Endothelial cell of umbilical vein (primary cell): Measurements from ENCODE around the gene CCN2. TPM values are rescaled to one million over a fixed set of nuclear protein-coding genes. Genes with fewer than 3 reads are reported as not detected.

Experiments
- BruUV-seq: library from RNA; stranded (reverse); fragments of 400-500 nt; replicated peaks from 2 replicates; lab custom pipeline; 2021; lab: Mats Ljungman, UMichigan
- CTCF ChIA-PET: fragments of 300-600, 350-600 bp; sonication (Branson Sonifier 250); formaldehyde crosslinking; loops from one replicate; lab custom pipeline; 2021; ENCODE audit warnings: antibody characterized with exemption, inconsistent platforms; lab: Charles Lee
- POLR2A ChIA-PET: fragments of 300-600, 350-600 bp; sonication (Branson Sonifier 250); formaldehyde crosslinking; loops from one replicate; lab custom pipeline; 2021; ENCODE audit warnings: antibody characterized with exemption, inconsistent platforms; lab: Charles Lee
- DNase-seq: peaks from one replicate; pipeline ENCODE4 v3.0.0-alpha.2; 2011; ENCODE audit warnings: low read depth, low spot score
- FAIRE-seq: peaks from 2 replicates; lab custom pipeline; 2011; peaks lifted over from hg19 to GRCh38; lab: Jason Lieb, UNC
- H2AFZ ChIP-seq: 2 replicates; pipeline ENCODE4 v1.6.0; 2012; ENCODE audit warnings: low read depth, low read length, control low read depth, inconsistent platforms
- H3K27ac ChIP-seq: 2 replicates; pipeline ENCODE4 v1.5.1; 2011; ENCODE audit warnings: low read depth, mild to moderate bottlenecking, control low read depth, low read length, moderate library complexity; ENCODE audit not compliant: insufficient read depth
- H3K27me3 ChIP-seq, 2 experiments: 2 replicates each; pipeline versions ENCODE4 v1.6.0 to v1.6.1; 2011; ENCODE audit warnings: low read length in 2 of 2, mixed read lengths in 1 of 2; ENCODE audit not compliant: control insufficient read depth in 2 of 2, insufficient read depth in 2 of 2
- H3K36me3 ChIP-seq, 2 experiments: 2 replicates in 1 of 2; 3 replicates in 1 of 2; pipeline ENCODE4 v1.5.1; 2011; ENCODE audit warnings: low read length in 2 of 2, mild to moderate bottlenecking in 1 of 2, moderate library complexity in 1 of 2; ENCODE audit not compliant: control insufficient read depth in 2 of 2, insufficient read depth in 2 of 2; ENCODE audit errors: extremely low read depth in 1 of 2
- H3K4me1 ChIP-seq: 3 replicates; pipeline ENCODE4 v1.5.1; 2011; ENCODE audit warnings: mild to moderate bottlenecking, low read length; ENCODE audit not compliant: control insufficient read depth, insufficient read depth; ENCODE audit errors: extremely low read depth
- H3K4me2 ChIP-seq: 2 replicates; pipeline ENCODE4 v1.6.1; 2011; ENCODE audit warnings: low read length, control low read depth, mixed read lengths; ENCODE audit not compliant: insufficient read depth
- H3K4me3 ChIP-seq, 3 experiments: fragments of 200-600 bp in 1 of 3; sonication (generic), shearing (Covaris generic) in 1 of 3; replicated peaks in 1 of 3; 2 replicates each; pipeline ENCODE4 v1.5.1; 2011 to 2016; ENCODE audit warnings: control low read depth in 3 of 3, low read length in 3 of 3, mild to moderate bottlenecking in 2 of 3, inconsistent platforms in 1 of 3, low read depth in 1 of 3, moderate library complexity in 1 of 3; ENCODE audit not compliant: insufficient read depth in 1 of 3
- H3K79me2 ChIP-seq: 2 replicates; pipeline ENCODE4 v1.6.0; 2012; ENCODE audit warnings: low read length, inconsistent platforms; ENCODE audit not compliant: control insufficient read depth, insufficient read depth
- H3K9ac ChIP-seq: replicated peaks from 2 replicates; pipeline ENCODE3; 2011; ENCODE audit warnings: low read length, control low read depth; ENCODE audit not compliant: insufficient read depth; ENCODE audit errors: extremely low read depth
- H3K9me1 ChIP-seq: replicated peaks from 3 replicates; pipeline ENCODE4 v1.6.0; 2011; ENCODE audit warnings: mild to moderate bottlenecking, low read length; ENCODE audit not compliant: control insufficient read depth, insufficient read depth; ENCODE audit errors: extremely low read depth
- H3K9me3 ChIP-seq: replicated peaks from 2 replicates; pipeline ENCODE4 v1.5.1; 2012; ENCODE audit warnings: low read length, inconsistent platforms; ENCODE audit not compliant: control insufficient read depth, insufficient read depth
- H4K20me1 ChIP-seq: replicated peaks from 2 replicates; pipeline ENCODE3; 2011; ENCODE audit warnings: mild to moderate bottlenecking, low read length; ENCODE audit not compliant: control insufficient read depth, insufficient read depth; ENCODE audit errors: extremely low read depth
- EZH2 ChIP-seq: IDR thresholded peaks from 2 replicates; pipeline ENCODE4 v1.6.1; 2012; ENCODE audit warnings: borderline replicate concordance, low read depth, mild to moderate bottlenecking, moderate library complexity, low read length, inconsistent platforms; ENCODE audit not compliant: severe bottlenecking
- FOS ChIP-seq: IDR thresholded peaks from 2 replicates; pipeline ENCODE4 v1.6.1; 2011; ENCODE audit warnings: mild to moderate bottlenecking, low read length, moderate library complexity, borderline replicate concordance; ENCODE audit not compliant: insufficient read depth
- GATA2 ChIP-seq: IDR thresholded peaks from 2 replicates; pipeline ENCODE4 v1.7.0; 2011; ENCODE audit warnings: low read depth, mild to moderate bottlenecking, moderate library complexity, mixed read lengths, low read length; ENCODE audit not compliant: insufficient read length, insufficient read depth
- JUN ChIP-seq: IDR thresholded peaks from 2 replicates; pipeline ENCODE4 v1.6.1; 2011; ENCODE audit warnings: borderline replicate concordance, low read depth; ENCODE audit not compliant: insufficient read length, insufficient read depth
- MAX ChIP-seq: IDR thresholded peaks from 2 replicates; pipeline ENCODE4 v1.6.1; 2011; ENCODE audit not compliant: insufficient read depth, insufficient read length
- MYC ChIP-seq: IDR thresholded peaks from one replicate; pipeline ENCODE4 v1.6.1; 2011; ENCODE audit warnings: mild to moderate bottlenecking, low read depth, low read length
- POLR2A ChIP-seq: IDR thresholded peaks from 2 replicates; pipeline ENCODE4 v1.6.1; 2012; ENCODE audit warnings: low read depth, mild to moderate bottlenecking, control low read depth, low read length
- POLR2AphosphoS5 ChIP-seq: IDR thresholded peaks from 2 replicates; pipeline ENCODE4 v1.6.1; 2012; ENCODE audit warnings: low read depth, mild to moderate bottlenecking, control low read depth, low read length, moderate library complexity; ENCODE audit not compliant: insufficient read depth
- dilution Hi-C: fragments of 300-500 bp; cut with MboI; formaldehyde crosslinking; loops from one replicate; pipeline ENCODE4 v1.15.0; 2019; ENCODE audit warnings: low sequenced_read_pairs; ENCODE audit not compliant: extremely low pct_ligation_motif_present
- intact Hi-C: fragments of 100-400 bp; cut with micrococcal nuclease; formaldehyde crosslinking; loops from one replicate; pipeline ENCODE4 v1.10.0; 2022
- polyA plus RNA-seq, 4 experiments: library from polyadenylated mRNA; depleted of rRNA in 3 of 4; stranded (reverse) in 3 of 4; unstranded in 1 of 4; fragments of >200 nt; gene quantifications; 2 replicates each; pipeline versions ENCODE4 v1.2.1 to v1.2.3, GENCODE V29; 2011 to 2012; ENCODE audit warnings: missing spikeins in 1 of 4
- total RNA-seq: library from RNA; stranded (reverse); gene quantifications from 2 replicates; pipeline ENCODE4 v1.2.3, GENCODE V29; 2021
- TF ChIP-seq, protein P1 (sequence below), 2 donors: IDR thresholded peaks; 1 replicate in 1 of 2; 2 replicates in 1 of 2; pipeline ENCODE4 v1.5.1; 2011; ENCODE audit warnings: low read length in 2 of 2, mild to moderate bottlenecking in 2 of 2, moderate library complexity in 2 of 2, control low read depth in 1 of 2, inconsistent platforms in 1 of 2, low read depth in 1 of 2; ENCODE audit not compliant: insufficient read depth in 1 of 2; ENCODE audit errors: extremely low read depth in 1 of 2

CCN2 gene
- total and polyA plus RNA-seq, 2 donors (not counting 3 experiments of a cell fraction or from before 2014, with no cell fraction given): 1,926 to 2,488 TPM

- H4K20me1 ChIP-seq: no peaks in the 10 kb centered on the region
- dilution Hi-C loops: no loop called here
- no TSS peak for BruUV-seq
- peak overlapping the region; percentile 98 for H3K9ac ChIP-seq
- intact Hi-C loops: no loop called here
- FAIRE-seq: no peak
- peaks cover 8% of the 10 kb centered on the region for H3K4me1 ChIP-seq
- no peaks in the 10 kb centered on the region for H3K9me1 ChIP-seq
- peak overlapping the region; percentile 7 for H3K27ac ChIP-seq
- TF ChIP-seq, protein P1, sequence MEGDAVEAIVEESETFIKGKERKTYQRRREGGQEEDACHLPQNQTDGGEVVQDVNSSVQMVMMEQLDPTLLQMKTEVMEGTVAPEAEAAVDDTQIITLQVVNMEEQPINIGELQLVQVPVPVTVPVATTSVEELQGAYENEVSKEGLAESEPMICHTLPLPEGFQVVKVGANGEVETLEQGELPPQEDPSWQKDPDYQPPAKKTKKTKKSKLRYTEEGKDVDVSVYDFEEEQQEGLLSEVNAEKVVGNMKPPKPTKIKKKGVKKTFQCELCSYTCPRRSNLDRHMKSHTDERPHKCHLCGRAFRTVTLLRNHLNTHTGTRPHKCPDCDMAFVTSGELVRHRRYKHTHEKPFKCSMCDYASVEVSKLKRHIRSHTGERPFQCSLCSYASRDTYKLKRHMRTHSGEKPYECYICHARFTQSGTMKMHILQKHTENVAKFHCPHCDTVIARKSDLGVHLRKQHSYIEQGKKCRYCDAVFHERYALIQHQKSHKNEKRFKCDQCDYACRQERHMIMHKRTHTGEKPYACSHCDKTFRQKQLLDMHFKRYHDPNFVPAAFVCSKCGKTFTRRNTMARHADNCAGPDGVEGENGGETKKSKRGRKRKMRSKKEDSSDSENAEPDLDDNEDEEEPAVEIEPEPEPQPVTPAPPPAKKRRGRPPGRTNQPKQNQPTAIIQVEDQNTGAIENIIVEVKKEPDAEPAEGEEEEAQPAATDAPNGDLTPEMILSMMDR (IDR thresholded peaks at IDR 0.05; ENCODE audit: extremely low read depth in 1 of 2, insufficient read depth in 1 of 2, low read depth in 1 of 2, low read length in 2 of 2): no peak
- TF ChIP-seq GATA2 (peak; percentile 47), MAX (no peak), FOS (no peak), JUN (no peak), EZH2 (no peak), POLR2A (peak; percentile 50), POLR2AphosphoS5 (peak; percentile 86), MYC (no peak)
- peaks cover 25% of the 10 kb centered on the region for H3K79me2 ChIP-seq
- H3K4me3 ChIP-seq: peak overlapping the region in 2 of 3 experiments; percentile 15 to 93
- DNase-seq: peak; percentile 93
- POLR2A ChIA-PET: interaction anchor here (0.9 to 7.3 kb wide), 10 partner anchors 9 to 271 kb away, joined by 3 to 200 read pairs (median 5); no protein-coding TSS in a partner anchor
- no peaks in the 10 kb centered on the region for H3K9me3 ChIP-seq
- peak overlapping the region; percentile 19 for H3K4me2 ChIP-seq
- CTCF ChIA-PET: interaction anchor here (1.0 to 7.2 kb wide), 9 partner anchors 15 to 333 kb away, joined by 3 to 74 read pairs (median 3); no protein-coding TSS in a partner anchor
- H2AFZ ChIP-seq: no peak overlapping the region
- H3K36me3 ChIP-seq: peaks cover 10 to 11% of the 10 kb centered on the region in 2 experiments
- no peaks in the 10 kb centered on the region for H3K27me3 ChIP-seq
Measured at GRCh38 chr6:131946992-131947955, 3.9 kb downstream of the CCN2 start.
